Tibial artery (tissue), 4 donors: ENCODE data around the gene APOA4.
A peak's percentile ranks its signal among the peaks of the same experiment; 100 is the strongest.

Experiments
- DNase-seq, 2 donors: peaks; one replicate each; pipeline ENCODE4 v3.0.0-alpha.2; 2019
- H3K27ac ChIP-seq, 2 donors: fragments of 200-600 bp; sonication (generic) in 1 of 2; 1 replicate in 1 of 2; 2 replicates in 1 of 2; pipeline ENCODE4 v1.5.1; 2018 to 2019; ENCODE audit warnings: mild to moderate bottlenecking in 1 of 2
- H3K27me3 ChIP-seq, 2 donors: fragments of 200-600 bp; sonication (generic) in 1 of 2; one replicate each; pipeline versions ENCODE4 v1.5.1 to v1.6.0; 2016 to 2019
- H3K36me3 ChIP-seq, 3 donors: fragments of 200-600 bp; sonication (generic) in 2 of 3; one replicate each; pipeline ENCODE4 v1.5.1; 2016 to 2019; ENCODE audit warnings: mild to moderate bottlenecking in 2 of 3
- H3K4me1 ChIP-seq, 4 donors: fragments of 200-600 bp; sonication (generic) in 2 of 4; 1 replicate in 3 of 4; 2 replicates in 1 of 4; pipeline ENCODE4 v1.5.1; 2016 to 2019
- H3K4me3 ChIP-seq, 2 donors: fragments of 200-600 bp; sonication (generic) in 1 of 2; 1 replicate in 1 of 2; 2 replicates in 1 of 2; pipeline ENCODE4 v1.5.1; 2018 to 2019; ENCODE audit warnings: mild to moderate bottlenecking in 2 of 2
- H3K9me3 ChIP-seq, 3 donors: fragments of 200-600 bp; sonication (generic) in 1 of 3; one replicate each; pipeline ENCODE4 v1.5.1; 2016 to 2019
- intact Hi-C: fragments of 100-400 bp; cut with DNase I; formaldehyde crosslinking; loops from one replicate; pipeline ENCODE4 v1.15.0; 2023; ENCODE audit warnings: low total_unique reads
- TF ChIP-seq, protein P1 (sequence below), 2 experiments: fragments of 200-600 bp in 1 of 2; fragments of 450-650 bp in 1 of 2; IDR thresholded peaks; one replicate each; pipeline ENCODE4 v1.5.1; 2017 to 2019; ENCODE audit warnings: antibody characterized with exemption in 2 of 2, mild to moderate bottlenecking in 1 of 2, moderate library complexity in 1 of 2

APOA4 gene

DNA sequence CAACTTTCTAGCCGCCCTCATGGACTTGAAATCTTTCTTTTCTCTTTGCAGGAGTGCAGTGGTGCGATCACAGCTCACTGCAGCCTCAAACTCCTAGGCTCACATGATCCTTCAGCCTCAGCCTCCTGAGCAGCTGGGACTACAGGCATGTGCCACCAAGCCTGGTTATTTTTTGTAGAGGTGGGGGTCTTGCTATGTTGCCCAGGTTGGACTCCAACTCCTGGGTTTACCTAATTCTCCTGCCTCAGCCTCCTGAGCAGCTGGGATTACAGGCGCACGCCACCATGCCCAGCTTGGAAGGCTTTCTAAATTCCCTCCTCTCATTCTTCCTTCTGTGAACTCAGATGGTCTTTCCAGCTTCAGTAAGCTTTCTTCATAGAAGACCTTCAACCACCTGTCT lies 19.0 kb upstream of the APOA4 start:
- intact Hi-C loops, result no loop called here
- DNase-seq, result no peak
- H3K27me3 ChIP-seq, result no peaks in the 10 kb centered on the region
- no peaks in the 10 kb centered on the region for H3K4me1 ChIP-seq
- peaks cover 35 to 42% (median 36%) of the 10 kb centered on the region in 3 donors for H3K36me3 ChIP-seq
- no peaks in the 10 kb centered on the region for H3K9me3 ChIP-seq
- TF ChIP-seq, protein P1, sequence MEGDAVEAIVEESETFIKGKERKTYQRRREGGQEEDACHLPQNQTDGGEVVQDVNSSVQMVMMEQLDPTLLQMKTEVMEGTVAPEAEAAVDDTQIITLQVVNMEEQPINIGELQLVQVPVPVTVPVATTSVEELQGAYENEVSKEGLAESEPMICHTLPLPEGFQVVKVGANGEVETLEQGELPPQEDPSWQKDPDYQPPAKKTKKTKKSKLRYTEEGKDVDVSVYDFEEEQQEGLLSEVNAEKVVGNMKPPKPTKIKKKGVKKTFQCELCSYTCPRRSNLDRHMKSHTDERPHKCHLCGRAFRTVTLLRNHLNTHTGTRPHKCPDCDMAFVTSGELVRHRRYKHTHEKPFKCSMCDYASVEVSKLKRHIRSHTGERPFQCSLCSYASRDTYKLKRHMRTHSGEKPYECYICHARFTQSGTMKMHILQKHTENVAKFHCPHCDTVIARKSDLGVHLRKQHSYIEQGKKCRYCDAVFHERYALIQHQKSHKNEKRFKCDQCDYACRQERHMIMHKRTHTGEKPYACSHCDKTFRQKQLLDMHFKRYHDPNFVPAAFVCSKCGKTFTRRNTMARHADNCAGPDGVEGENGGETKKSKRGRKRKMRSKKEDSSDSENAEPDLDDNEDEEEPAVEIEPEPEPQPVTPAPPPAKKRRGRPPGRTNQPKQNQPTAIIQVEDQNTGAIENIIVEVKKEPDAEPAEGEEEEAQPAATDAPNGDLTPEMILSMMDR (IDR thresholded peaks at IDR 0.05), result no peak
- H3K4me3 ChIP-seq, result no peak overlapping the region
- H3K27ac ChIP-seq, result no peak overlapping the region

DNA sequence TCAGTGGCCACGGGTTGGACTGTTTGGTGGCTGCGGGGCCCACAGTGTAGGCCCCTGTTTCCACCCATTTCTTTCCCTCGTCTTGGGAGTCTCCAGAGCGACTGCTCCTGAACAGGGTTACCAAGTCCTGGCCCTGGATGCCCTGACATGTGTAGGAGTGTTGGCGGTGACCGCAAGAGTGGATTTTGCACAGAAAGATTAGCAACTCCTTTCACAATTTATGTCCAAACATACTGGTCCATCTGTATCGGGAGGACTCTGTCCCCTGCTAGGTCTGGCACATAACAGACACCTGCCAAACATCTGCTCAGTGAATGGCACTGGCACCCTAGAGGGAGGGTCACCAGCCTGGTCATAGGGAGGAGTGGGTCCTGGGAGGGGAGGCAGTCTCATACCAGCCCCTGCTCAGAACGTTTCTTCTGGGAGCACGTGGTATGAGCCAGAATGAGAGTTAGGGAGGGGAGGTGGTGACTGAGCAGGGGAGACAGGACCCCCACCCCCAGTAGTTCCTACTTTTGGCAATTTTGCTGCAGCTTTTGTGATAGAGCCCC lies 17.7 kb upstream of the APOA4 start:
- peaks cover 0 to 6% (median 0%) of the 10 kb centered on the region in 4 donors for H3K4me1 ChIP-seq
- intact Hi-C loops, result no loop called here
- H3K27ac ChIP-seq, result no peak overlapping the region
- H3K36me3 ChIP-seq, result peaks cover 23 to 29% (median 23%) of the 10 kb centered on the region in 3 donors
- TF ChIP-seq, protein P1 (IDR thresholded peaks at IDR 0.05), result no peak
- no peak for DNase-seq
- no peak overlapping the region for H3K4me3 ChIP-seq
- H3K9me3 ChIP-seq, result no peaks in the 10 kb centered on the region
- no peaks in the 10 kb centered on the region for H3K27me3 ChIP-seq

DNA sequence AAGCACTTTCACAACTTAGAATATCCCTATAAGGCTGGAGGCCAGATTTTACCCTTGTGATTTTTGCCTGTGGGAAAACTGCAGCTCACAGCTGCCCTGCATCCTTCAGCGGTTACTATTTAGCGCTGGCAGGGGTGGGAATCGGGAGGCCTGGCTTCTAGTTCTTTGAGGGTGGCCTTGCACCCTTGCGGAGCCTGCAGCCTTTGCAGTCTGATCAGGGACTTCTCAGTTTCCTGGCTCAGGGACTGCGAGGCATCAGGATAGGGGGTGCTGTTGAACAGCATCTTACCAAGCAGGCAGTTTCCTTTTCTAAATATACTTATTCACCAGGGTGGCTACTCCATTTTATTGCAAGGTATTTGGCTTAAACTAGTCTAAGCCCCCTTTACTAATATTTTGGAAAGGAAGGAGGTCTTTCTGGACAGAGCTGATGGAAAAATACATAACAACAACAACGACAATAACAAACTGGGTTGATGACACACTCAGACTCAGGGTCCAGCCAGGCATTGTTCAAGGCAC lies 17.2 kb upstream of the APOA4 start:
- intact Hi-C loops, result no loop called here
- no peak for DNase-seq
- no peak overlapping the region for H3K27ac ChIP-seq

DNA sequence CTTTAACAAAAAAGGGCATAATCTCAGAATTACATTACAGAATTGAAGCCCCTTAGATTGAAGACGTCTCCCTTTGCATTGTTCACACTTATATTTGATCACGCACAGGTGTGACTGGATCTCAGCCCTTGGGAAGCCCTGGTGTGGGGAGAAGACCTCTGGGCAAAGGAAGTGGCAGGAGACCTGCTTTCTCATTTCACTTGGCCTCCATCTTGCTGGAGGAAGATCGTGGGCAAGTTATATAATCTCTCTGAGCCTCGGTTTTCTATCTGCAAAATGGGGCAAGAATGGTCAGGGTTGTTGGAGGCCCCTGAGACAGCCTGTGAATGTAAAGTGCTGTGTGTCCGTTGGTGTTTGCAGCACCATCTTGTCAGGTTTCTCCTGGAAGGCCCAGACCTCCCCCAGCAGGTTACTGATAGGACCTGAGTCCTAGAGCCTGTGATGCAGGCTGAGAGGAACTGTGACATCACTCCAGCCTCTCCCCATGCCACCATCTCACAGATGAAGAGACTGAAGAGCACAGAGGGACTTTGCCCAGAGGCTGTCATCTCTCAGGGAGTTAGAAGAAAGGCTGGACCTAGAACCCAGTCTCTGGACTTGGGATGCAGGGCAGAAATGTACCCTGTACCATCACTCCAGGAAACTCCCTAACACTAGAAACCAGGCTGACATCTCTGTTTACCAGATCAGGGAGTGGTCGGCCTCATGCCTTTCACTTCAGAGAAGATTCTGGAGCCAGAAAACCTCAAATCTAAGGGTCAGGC lies 15.4 kb upstream of the APOA4 start:
- Histone ChIP-seq H3K4me3 (no peak overlapping the region), H3K4me1 (peaks cover 0 to 15% (median 10%) of the 10 kb centered on the region in 4 donors), H3K36me3 (peaks cover 3 to 8% (median 7%) of the 10 kb centered on the region in 3 donors), H3K9me3 (no peaks in the 10 kb centered on the region), H3K27me3 (no peaks in the 10 kb centered on the region), H3K27ac (no peak overlapping the region)
- intact Hi-C loops, result loop anchor here (5.0 kb wide), 1 partner anchor 46 kb away; the partner anchor contains the start of gene APOA5
- TF ChIP-seq, protein P1 (IDR thresholded peaks at IDR 0.05), result no peak
- DNase-seq, result no peak

More for the DNA sequence above, 17.2 kb upstream of the APOA4 start:
- Histone ChIP-seq H3K36me3 (peaks cover 18 to 24% (median 18%) of the 10 kb centered on the region in 3 donors), H3K27me3 (no peaks in the 10 kb centered on the region), H3K4me1 (peaks cover 0 to 12% (median 5%) of the 10 kb centered on the region in 4 donors), H3K9me3 (no peaks in the 10 kb centered on the region), H3K4me3 (no peak overlapping the region)
- TF ChIP-seq, protein P1 (IDR thresholded peaks at IDR 0.05), result no peak

DNA sequence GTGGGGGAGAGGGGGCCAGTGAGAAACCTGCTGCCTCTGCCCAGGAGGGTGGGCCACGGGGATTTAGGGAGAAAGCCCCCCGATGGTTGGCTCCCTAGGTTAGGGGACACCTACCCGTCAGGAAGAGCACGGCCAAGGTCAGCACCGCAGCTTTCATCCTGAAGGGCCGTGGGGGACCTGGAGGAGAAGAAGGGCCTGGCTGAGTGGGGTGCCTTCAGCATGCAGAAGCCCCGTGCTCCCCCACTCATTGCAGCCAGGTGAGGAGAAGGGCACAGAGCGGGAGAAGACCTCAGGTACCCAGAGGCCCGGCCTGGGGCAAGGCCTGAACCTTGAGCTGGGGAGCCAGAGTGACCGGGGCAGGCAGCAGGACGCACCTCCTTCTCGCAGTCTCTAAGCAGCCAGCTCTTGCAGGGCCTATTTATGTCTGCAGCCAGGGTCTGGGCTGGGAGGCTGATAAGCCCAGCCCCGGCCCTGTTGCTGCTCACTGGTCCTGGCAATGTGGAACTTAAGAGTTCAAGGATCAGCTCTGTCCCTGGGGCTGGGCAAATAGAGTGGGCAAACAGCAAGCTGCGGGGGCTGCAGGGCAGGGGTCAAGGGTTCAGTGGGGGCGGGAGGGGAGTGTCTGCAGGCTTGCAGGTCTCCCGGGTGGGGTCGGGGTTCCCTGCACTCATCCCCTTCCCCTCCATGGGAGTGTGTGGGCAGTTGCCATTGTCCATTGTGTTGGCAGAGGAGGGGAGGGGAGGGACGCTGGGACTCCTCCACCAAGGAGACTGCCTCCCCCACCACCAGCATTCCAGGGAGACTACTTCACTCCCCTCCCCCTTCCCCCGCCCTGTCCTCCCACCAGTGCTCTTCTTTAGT lies 14.4 kb upstream of the APOA4 start, which contains the start of gene APOA1:
APOA1 (minus strand) TSS at position 392 of the 861 bp plus-strand sequence; CDS start at position 157, 235 bp downstream.
- Histone ChIP-seq H3K4me3 (no peak within 1 kb of the TSS), H3K4me1 (peaks cover 0 to 15% (median 10%) of the 10 kb centered on the region in 4 donors), H3K27me3 (no peaks in the 10 kb centered on the region), H3K9me3 (no peaks in the 10 kb centered on the region), H3K36me3 (no peaks in the 10 kb centered on the region), H3K27ac (peak within 1 kb of the TSS in 1 of 2 donors; percentile 75)
- TF ChIP-seq, protein P1 (IDR thresholded peaks at IDR 0.05), result no peak
- intact Hi-C loops, result loop anchor here (5.0 kb wide), 1 partner anchor 45 kb away; the partner anchor contains the start of gene APOA5
- no peak for DNase-seq
